HG03378 (cell line): ENCODE results near the gene GLI3.

Source experiments
- ATAC-seq: cut with Tn5 transposase; IDR thresholded peaks from one replicate; pipeline ENCODE4 v1.9.1; 2021; ENCODE audit warnings: mild to moderate bottlenecking, moderate library complexity; ENCODE audit not compliant: unreplicated experiment

The GLI3 gene

GRCh38 chr7:42236976-42237810 is at the start of gene GLI3:
GLI3 (minus strand) TSS chr7:42237209; CDS start chr7:42223253, 13,956 bp downstream.
- peak; percentile 60 for ATAC-seq

GRCh38 chr7:42285383-42285824 is 48.4 kb upstream of the GLI3 start:
- ATAC-seq: no peak

GRCh38 chr7:42283553-42283952 is 46.5 kb upstream of the GLI3 start:
- no peak for ATAC-seq

GRCh38 chr7:42278344-42278743 is 41.3 kb upstream of the GLI3 start:
- no peak for ATAC-seq

- ATAC-seq: no peak
These were observed 37.0 kb upstream of the GLI3 start for GRCh38 chr7:42274053-42274452.

- no peak for ATAC-seq
These were observed 36.0 kb upstream of the GLI3 start for GRCh38 chr7:42272793-42273665.

- no peak for ATAC-seq
These were observed 32.2 kb upstream of the GLI3 start for GRCh38 chr7:42269161-42269560.

- ATAC-seq: no peak
These were observed 27.7 kb upstream of the GLI3 start for GRCh38 chr7:42264702-42265101.

GRCh38 chr7:42263971-42264370 is 27.0 kb upstream of the GLI3 start:
- ATAC-seq: no peak

GRCh38 chr7:42262964-42263363 is 26.0 kb upstream of the GLI3 start:
- ATAC-seq: no peak

GRCh38 chr7:42254217-42254616 is 17.2 kb upstream of the GLI3 start:
- no peak for ATAC-seq

- no peak for ATAC-seq
These were observed 16.3 kb upstream of the GLI3 start for GRCh38 chr7:42253316-42253715.

GRCh38 chr7:42250411-42250810 is 13.4 kb upstream of the GLI3 start:
- ATAC-seq: no peak

- no peak for ATAC-seq
These were observed 11.6 kb upstream of the GLI3 start for GRCh38 chr7:42248579-42248978.

GRCh38 chr7:42247301-42247700 is 10.3 kb upstream of the GLI3 start:
- no peak for ATAC-seq

- no peak for ATAC-seq
These were observed 7.8 kb upstream of the GLI3 start for GRCh38 chr7:42244828-42245227.

GRCh38 chr7:42242381-42242780 is 5.4 kb upstream of the GLI3 start:
- ATAC-seq: no peak

- no peak for ATAC-seq
These were observed 4.4 kb upstream of the GLI3 start for GRCh38 chr7:42241424-42241823.

GRCh38 chr7:42240416-42240815 is 3.4 kb upstream of the GLI3 start:
- ATAC-seq: no peak

- no peak for ATAC-seq
These were observed 1.8 kb upstream of the GLI3 start for GRCh38 chr7:42238709-42239366.

- no peak for ATAC-seq
These were observed 967 bp upstream of the GLI3 start for GRCh38 chr7:42237811-42238541.
